Loucy (cell line): Measurements from ENCODE around the gene KRT12.

Experiments
- H2AFZ ChIP-seq: fragments of 200-600 bp; sonication (generic); 2 replicates; pipeline ENCODE4 v1.6.0; 2016; ENCODE audit warnings: antibody characterized with exemption, mild to moderate bottlenecking, low read length, moderate library complexity
- H3F3A ChIP-seq: fragments of 200-600 bp; 2 replicates; pipeline ENCODE4 v1.6.0; 2016; ENCODE audit warnings: antibody characterized with exemption, low read depth, mild to moderate bottlenecking
- H3K27me3 ChIP-seq: fragments of 200-600 bp; sonication (generic); 2 replicates; pipeline ENCODE4 v1.6.1; 2014; ENCODE audit warnings: low read length, mild to moderate bottlenecking; ENCODE audit not compliant: insufficient read depth, poor library complexity, severe bottlenecking
- H3K36me3 ChIP-seq: fragments of 200-600 bp; sonication (generic); 2 replicates; pipeline ENCODE4 v1.6.1; 2016; ENCODE audit warnings: low read length; ENCODE audit not compliant: insufficient read depth
- H3K4me1 ChIP-seq: fragments of 200-600 bp; sonication (generic); 2 replicates; pipeline ENCODE4 v1.5.1; 2014; ENCODE audit warnings: low read length, mild to moderate bottlenecking; ENCODE audit not compliant: insufficient read depth, poor library complexity, severe bottlenecking
- H3K4me2 ChIP-seq: fragments of 200-600 bp; sonication (generic); 2 replicates; pipeline ENCODE4 v1.6.0; 2014; ENCODE audit warnings: antibody characterized with exemption, low read length, low read depth, mild to moderate bottlenecking; ENCODE audit not compliant: poor library complexity, severe bottlenecking
- H3K4me3 ChIP-seq: fragments of 200-600 bp; sonication (generic); 2 replicates; pipeline ENCODE4 v1.5.1; 2014; ENCODE audit warnings: low read length, mild to moderate bottlenecking, mixed read lengths; ENCODE audit not compliant: poor library complexity, severe bottlenecking
- H3K79me2 ChIP-seq: fragments of 200-600 bp; sonication (generic); 2 replicates; pipeline ENCODE4 v1.6.1; 2014; ENCODE audit warnings: low read length; ENCODE audit not compliant: insufficient read depth
- H3K9ac ChIP-seq: fragments of 200-600 bp; sonication (generic); 2 replicates; pipeline ENCODE4 v1.6.0; 2014; ENCODE audit warnings: mild to moderate bottlenecking, low read depth, low read length, moderate library complexity; ENCODE audit not compliant: poor library complexity, severe bottlenecking
- H3K9me2 ChIP-seq: fragments of 200-600 bp; sonication (generic); replicated peaks from 2 replicates; pipeline ENCODE4 v1.6.1; 2016; ENCODE audit warnings: low read depth, low read length, mixed read lengths
- H3K9me3 ChIP-seq: fragments of 200-600 bp; sonication (generic); 2 replicates; pipeline ENCODE4 v1.6.1; 2014; ENCODE audit warnings: mild to moderate bottlenecking, antibody characterized with exemption, low read length, low read depth; ENCODE audit not compliant: insufficient read depth
- H4K20me1 ChIP-seq: fragments of 200-600 bp; sonication (generic); 2 replicates; pipeline ENCODE4 v1.6.0; 2014; ENCODE audit warnings: antibody characterized with exemption, low read length, mild to moderate bottlenecking; ENCODE audit not compliant: insufficient read depth, poor library complexity, severe bottlenecking
- EZH2phosphoT487 ChIP-seq: fragments of 200-600 bp; IDR thresholded peaks from 2 replicates; pipeline ENCODE4 v1.6.1; 2018; ENCODE audit warnings: antibody characterized with exemption, mild to moderate bottlenecking, moderate library complexity, borderline replicate concordance
- TF ChIP-seq, protein P1 (sequence below): fragments of 200-600 bp; sonication (generic); conservative IDR thresholded peaks from 2 replicates; pipeline ENCODE4 v1.5.1; 2014; ENCODE audit warnings: mild to moderate bottlenecking, antibody characterized with exemption, low read length

The KRT12 gene

DNA sequence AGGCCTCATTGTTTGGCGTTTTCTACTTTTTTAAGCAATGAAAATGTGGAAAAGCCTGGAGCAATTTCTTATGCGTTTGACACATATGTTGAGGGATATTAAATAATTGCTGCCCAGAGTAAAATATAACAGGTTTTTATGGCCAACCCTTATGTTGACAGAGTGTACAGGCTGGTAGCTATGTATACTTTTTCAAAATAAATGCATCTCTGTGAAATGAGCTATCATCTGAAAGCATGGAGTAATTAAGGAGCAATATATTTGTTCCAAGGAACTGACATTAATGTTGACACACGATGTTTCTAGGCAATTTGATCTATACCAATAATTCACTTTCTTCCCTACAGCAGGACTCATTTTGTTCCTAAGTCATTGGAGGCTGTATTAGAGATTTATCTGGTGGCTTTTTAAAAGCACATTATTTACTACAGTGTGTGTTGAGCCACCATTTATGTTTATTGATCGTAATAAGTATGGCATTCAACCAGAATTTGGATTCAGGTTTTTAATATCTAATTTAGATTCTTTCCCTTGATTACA, 30.0 kb upstream of the KRT12 start:
- no peaks in the 10 kb centered on the region for H3K9me2 ChIP-seq
- H3F3A ChIP-seq, result no peaks in the 10 kb centered on the region
- H3K79me2 ChIP-seq, result no peaks in the 10 kb centered on the region
- H4K20me1 ChIP-seq, result no peaks in the 10 kb centered on the region
- no peaks in the 10 kb centered on the region for H3K9me3 ChIP-seq
- peaks cover 8% of the 10 kb centered on the region for H3K27me3 ChIP-seq
- H3K4me2 ChIP-seq, result no peak overlapping the region
- no peak overlapping the region for H3K4me3 ChIP-seq
- no peak overlapping the region for H3K9ac ChIP-seq
- TF ChIP-seq EZH2phosphoT487, result no peak
- TF ChIP-seq, protein P1, sequence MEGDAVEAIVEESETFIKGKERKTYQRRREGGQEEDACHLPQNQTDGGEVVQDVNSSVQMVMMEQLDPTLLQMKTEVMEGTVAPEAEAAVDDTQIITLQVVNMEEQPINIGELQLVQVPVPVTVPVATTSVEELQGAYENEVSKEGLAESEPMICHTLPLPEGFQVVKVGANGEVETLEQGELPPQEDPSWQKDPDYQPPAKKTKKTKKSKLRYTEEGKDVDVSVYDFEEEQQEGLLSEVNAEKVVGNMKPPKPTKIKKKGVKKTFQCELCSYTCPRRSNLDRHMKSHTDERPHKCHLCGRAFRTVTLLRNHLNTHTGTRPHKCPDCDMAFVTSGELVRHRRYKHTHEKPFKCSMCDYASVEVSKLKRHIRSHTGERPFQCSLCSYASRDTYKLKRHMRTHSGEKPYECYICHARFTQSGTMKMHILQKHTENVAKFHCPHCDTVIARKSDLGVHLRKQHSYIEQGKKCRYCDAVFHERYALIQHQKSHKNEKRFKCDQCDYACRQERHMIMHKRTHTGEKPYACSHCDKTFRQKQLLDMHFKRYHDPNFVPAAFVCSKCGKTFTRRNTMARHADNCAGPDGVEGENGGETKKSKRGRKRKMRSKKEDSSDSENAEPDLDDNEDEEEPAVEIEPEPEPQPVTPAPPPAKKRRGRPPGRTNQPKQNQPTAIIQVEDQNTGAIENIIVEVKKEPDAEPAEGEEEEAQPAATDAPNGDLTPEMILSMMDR, result no peak
- H3K4me1 ChIP-seq, result peaks cover 6% of the 10 kb centered on the region
- H3K36me3 ChIP-seq, result no peaks in the 10 kb centered on the region
- H2AFZ ChIP-seq, result no peak overlapping the region

DNA sequence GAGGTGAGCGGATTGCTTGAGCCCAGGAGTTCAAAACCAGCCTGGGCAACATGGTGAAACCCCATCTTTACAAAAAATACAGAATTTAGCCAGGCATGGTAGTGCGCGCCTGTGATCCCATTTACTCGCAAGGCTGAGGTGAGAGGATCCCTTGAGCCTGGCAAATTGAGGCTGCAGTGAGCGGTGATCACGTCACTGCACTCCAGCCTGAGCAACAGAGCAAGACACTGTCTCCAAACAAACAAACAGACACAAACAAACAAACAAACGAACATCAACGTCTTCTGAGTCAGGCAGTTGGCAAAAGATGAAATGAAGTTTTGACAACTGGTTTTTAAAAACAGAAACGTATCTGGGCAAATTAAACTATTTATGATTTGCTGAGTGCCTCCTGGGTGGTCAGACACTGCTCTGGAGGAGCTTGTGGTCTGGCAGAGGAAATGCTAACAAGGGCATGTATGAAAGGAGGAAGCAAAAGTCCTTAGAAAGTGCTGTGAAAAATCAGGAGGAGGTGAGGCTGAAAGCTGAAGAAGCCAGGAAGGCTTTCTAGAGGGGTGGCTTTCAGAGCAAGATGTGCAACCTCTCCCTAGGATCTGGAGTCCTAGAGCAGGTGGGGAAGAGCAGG, 28.2 kb upstream of the KRT12 start:
- no peaks in the 10 kb centered on the region for H3F3A ChIP-seq
- no peak for TF ChIP-seq EZH2phosphoT487
- TF ChIP-seq, protein P1, result no peak
- peaks cover 6% of the 10 kb centered on the region for H3K4me1 ChIP-seq
- H3K27me3 ChIP-seq, result peaks cover 16% of the 10 kb centered on the region
- H3K9ac ChIP-seq, result no peak overlapping the region
- H4K20me1 ChIP-seq, result no peaks in the 10 kb centered on the region
- H3K4me2 ChIP-seq, result no peak overlapping the region
- no peaks in the 10 kb centered on the region for H3K36me3 ChIP-seq
- no peaks in the 10 kb centered on the region for H3K9me3 ChIP-seq
- H2AFZ ChIP-seq, result peak overlapping the region; percentile 39; the same call in 1 of the 2 replicates
- no peaks in the 10 kb centered on the region for H3K79me2 ChIP-seq
- H3K4me3 ChIP-seq, result no peak overlapping the region
- no peaks in the 10 kb centered on the region for H3K9me2 ChIP-seq

DNA sequence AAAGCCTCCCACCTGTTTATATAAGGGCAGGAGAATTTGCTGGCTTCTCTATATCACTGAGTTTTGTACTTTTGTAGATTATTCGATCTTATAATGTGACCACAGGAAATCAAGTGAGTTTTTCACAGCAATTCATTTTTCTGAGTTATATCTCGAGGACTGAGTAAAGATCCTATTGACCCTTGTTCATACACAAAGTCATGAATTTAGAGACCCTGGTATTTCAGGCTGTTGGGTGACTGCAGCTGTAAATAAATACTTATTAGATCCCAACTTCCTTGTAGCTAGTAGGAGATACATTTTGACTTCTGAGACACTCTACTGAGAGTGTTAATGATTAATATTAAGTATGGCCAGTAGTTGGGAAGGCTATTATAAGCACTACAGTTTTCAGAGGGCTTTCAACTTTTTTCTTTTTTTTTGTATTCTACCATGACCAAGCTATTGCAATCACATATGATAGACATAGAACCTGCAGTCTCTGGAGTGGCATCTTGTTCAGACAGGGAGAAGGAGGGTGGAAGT, 21.2 kb upstream of the KRT12 start:
- H3K27me3 ChIP-seq, result peaks cover 25% of the 10 kb centered on the region

More for the DNA sequence above, 21.2 kb upstream of the KRT12 start:
- no peaks in the 10 kb centered on the region for H4K20me1 ChIP-seq
- no peak overlapping the region for H3K9ac ChIP-seq
- H3K4me1 ChIP-seq, result no peaks in the 10 kb centered on the region
- H3K79me2 ChIP-seq, result no peaks in the 10 kb centered on the region
- no peak overlapping the region for H2AFZ ChIP-seq
- H3K4me3 ChIP-seq, result no peak overlapping the region
- H3K36me3 ChIP-seq, result no peaks in the 10 kb centered on the region
- no peak for TF ChIP-seq EZH2phosphoT487
- TF ChIP-seq, protein P1, result no peak
- no peaks in the 10 kb centered on the region for H3K9me2 ChIP-seq
- H3F3A ChIP-seq, result no peaks in the 10 kb centered on the region
- H3K4me2 ChIP-seq, result no peak overlapping the region
- H3K9me3 ChIP-seq, result no peaks in the 10 kb centered on the region
